Mucosa of descending colon (tissue), 3 donors: Measurements from ENCODE around the gene CRX. TPM values are rescaled to one million over a fixed set of nuclear protein-coding genes. Genes with fewer than 3 reads are reported as not detected.
"Not testable (repeated sequence)": the region's sequence is repeated elsewhere in the genome, so short reads cannot be mapped to it uniquely, and the experiment has no call there.

ENCODE experiments used
- ATAC-seq: fragments of 200-7000 bp; cut with Tn5 transposase; one replicate; pipeline ENCODE4 v1.9.1; 2020; ENCODE audit warnings: mild to moderate bottlenecking, moderate library complexity
- DNase-seq, 3 donors: peaks; one replicate each; pipeline ENCODE4 v3.0.0-alpha.2; 2020
- H3K36me3 ChIP-seq: fragments of 200-600 bp; one replicate; pipeline ENCODE4 v1.8.0; 2021; ENCODE audit warnings: low read depth, mild to moderate bottlenecking
- H3K4me1 ChIP-seq: fragments of 200-600 bp; one replicate; pipeline ENCODE4 v1.8.0; 2021; ENCODE audit warnings: low read depth, mild to moderate bottlenecking
- H3K4me3 ChIP-seq: fragments of 200-600 bp; one replicate; pipeline ENCODE4 v1.8.0; 2021; ENCODE audit warnings: mild to moderate bottlenecking
- H3K9me3 ChIP-seq: fragments of 200-600 bp; one replicate; pipeline ENCODE4 v1.8.0; 2021; ENCODE audit warnings: mild to moderate bottlenecking
- CTCF ChIP-seq: fragments of 200-600 bp; IDR thresholded peaks from one replicate; pipeline ENCODE4 v1.8.0; 2022; ENCODE audit warnings: antibody characterized with exemption, mild to moderate bottlenecking
- intact Hi-C, 2 donors: fragments of 100-400 bp; cut with DNase I in 1 of 2; cut with micrococcal nuclease in 1 of 2; formaldehyde crosslinking; loops; one replicate each; pipeline versions ENCODE4 v1.11.0 to v1.11.1; 2022; cut with DNase I, micrococcal nuclease
- total RNA-seq, 3 donors: library from RNA; stranded (reverse); fragmentation: NEBNext Ultra II Directional in 2 of 3; extraction: Animal tissue kit (Norgen Biotek cat#: 25700) in 2 of 3; gene quantifications; one replicate each; pipeline versions ENCODE4 v1.2.1 to v1.2.4, GENCODE V29; 2021 to 2023
- donor health status: DM: no; HTN: no; CAD: no; lungs with moderate emphysema.
- donor health status: DM: no; HTN: no; CAD: no.
- donor health status: DM: no; HTN: yes; CAD: no.

Gene CRX
- total RNA-seq, 3 donors from 2014 or later = not detected

- intact Hi-C loops = loop anchor here in 1 of 2 donors (10.0 kb wide), 1 partner anchor 65 kb away; the partner anchor contains the start of gene EHD2
- peaks cover 32% of the 10 kb centered on the region for H3K4me1 ChIP-seq
- no peak for ATAC-seq
Measured at GRCh38 chr19:47779524-47780214, 42.1 kb upstream of the CRX start.

GRCh38 chr19:47780215-47780551, 41.6 kb upstream of the CRX start:
- no peak for DNase-seq
- intact Hi-C loops = loop anchor here in 1 of 2 donors (10.0 kb wide), 1 partner anchor 65 kb away; the partner anchor contains the start of gene EHD2
- H3K36me3 ChIP-seq = peaks cover 6% of the 10 kb centered on the region
- TF ChIP-seq CTCF = no peak
- H3K4me3 ChIP-seq = no peak overlapping the region
- ATAC-seq = no peak
- no peaks in the 10 kb centered on the region for H3K9me3 ChIP-seq
- H3K4me1 ChIP-seq = peaks cover 32% of the 10 kb centered on the region

More at GRCh38 chr19:47779524-47780214, 42.1 kb upstream of the CRX start:
- TF ChIP-seq CTCF = no peak
- Histone ChIP-seq H3K36me3 (peaks cover 3% of the 10 kb centered on the region), H3K9me3 (no peaks in the 10 kb centered on the region), H3K4me3 (peak overlapping the region; percentile 96)
- DNase-seq = peak in 2 of 3 donors; percentile 63 to 64

- no peak overlapping the region for H3K4me3 ChIP-seq
- peaks cover 32% of the 10 kb centered on the region for H3K4me1 ChIP-seq
- peaks cover 9% of the 10 kb centered on the region for H3K36me3 ChIP-seq
- intact Hi-C loops = loop anchor here in 1 of 2 donors (10.0 kb wide), 1 partner anchor 67 kb away; the partner anchor contains the start of gene EHD2
- DNase-seq = peak in 1 of 3 donors; percentile 47
- ATAC-seq = no peak
- no peak for TF ChIP-seq CTCF
- no peaks in the 10 kb centered on the region for H3K9me3 ChIP-seq
Measured at GRCh38 chr19:47781590-47782262, 40.0 kb upstream of the CRX start.

- DNase-seq = no peak
- intact Hi-C loops = loop anchor here in 1 of 2 donors (10.0 kb wide), 1 partner anchor 72 kb away; the partner anchor contains the start of gene EHD2
Measured at GRCh38 chr19:47786566-47786965, 35.2 kb upstream of the CRX start.

GRCh38 chr19:47787307-47787706, 34.4 kb upstream of the CRX start:
- not testable (repeated sequence) for ATAC-seq, H3K4me1 ChIP-seq, DNase-seq, H3K4me3 ChIP-seq, H3K36me3 ChIP-seq, H3K9me3 ChIP-seq
- intact Hi-C loops = loop anchor here in 1 of 2 donors (10.0 kb wide), 1 partner anchor 73 kb away; the partner anchor contains the start of gene EHD2

More at GRCh38 chr19:47786566-47786965, 35.2 kb upstream of the CRX start:
- Histone ChIP-seq H3K4me3 (no peak overlapping the region), H3K9me3 (no peaks in the 10 kb centered on the region), H3K36me3 (peaks cover 9% of the 10 kb centered on the region), H3K4me1 (no peaks in the 10 kb centered on the region)
- no peak for TF ChIP-seq CTCF
- ATAC-seq = no peak

- intact Hi-C loops = loop anchor here in 1 of 2 donors (10.0 kb wide), 1 partner anchor 75 kb away; the partner anchor contains the start of gene EHD2
- not testable (repeated sequence) for H3K36me3 ChIP-seq, ATAC-seq
Measured at GRCh38 chr19:47789811-47790210, 31.9 kb upstream of the CRX start.

More at GRCh38 chr19:47789811-47790210, 31.9 kb upstream of the CRX start:
- H3K4me1 ChIP-seq, DNase-seq, H3K4me3 ChIP-seq, H3K9me3 ChIP-seq: not testable (repeated sequence)
